Epithelial cell of esophagus (primary cell): ENCODE measurements around the gene VSIG4.

ENCODE experiments used
- DNase-seq: peaks from one replicate; pipeline ENCODE4 v3.0.0; 2010; ENCODE audit warnings: low read depth
- H3K4me3 ChIP-seq: 2 replicates; pipeline ENCODE4 v1.5.1; 2011; ENCODE audit warnings: mild to moderate bottlenecking, low read length, control low read depth
- TF ChIP-seq, protein P1 (sequence below): IDR thresholded peaks from 2 replicates; pipeline ENCODE4 v1.5.1; 2011; ENCODE audit warnings: low read depth, mild to moderate bottlenecking, low read length, control low read depth, inconsistent platforms; ENCODE audit not compliant: insufficient read depth; ENCODE audit errors: missing control alignments

The VSIG4 gene

GRCh38 chrX:66009231-66009845, 30.5 kb downstream of the VSIG4 start:
- DNase-seq, result no peak
- no peak overlapping the region for H3K4me3 ChIP-seq
- TF ChIP-seq, protein P1, sequence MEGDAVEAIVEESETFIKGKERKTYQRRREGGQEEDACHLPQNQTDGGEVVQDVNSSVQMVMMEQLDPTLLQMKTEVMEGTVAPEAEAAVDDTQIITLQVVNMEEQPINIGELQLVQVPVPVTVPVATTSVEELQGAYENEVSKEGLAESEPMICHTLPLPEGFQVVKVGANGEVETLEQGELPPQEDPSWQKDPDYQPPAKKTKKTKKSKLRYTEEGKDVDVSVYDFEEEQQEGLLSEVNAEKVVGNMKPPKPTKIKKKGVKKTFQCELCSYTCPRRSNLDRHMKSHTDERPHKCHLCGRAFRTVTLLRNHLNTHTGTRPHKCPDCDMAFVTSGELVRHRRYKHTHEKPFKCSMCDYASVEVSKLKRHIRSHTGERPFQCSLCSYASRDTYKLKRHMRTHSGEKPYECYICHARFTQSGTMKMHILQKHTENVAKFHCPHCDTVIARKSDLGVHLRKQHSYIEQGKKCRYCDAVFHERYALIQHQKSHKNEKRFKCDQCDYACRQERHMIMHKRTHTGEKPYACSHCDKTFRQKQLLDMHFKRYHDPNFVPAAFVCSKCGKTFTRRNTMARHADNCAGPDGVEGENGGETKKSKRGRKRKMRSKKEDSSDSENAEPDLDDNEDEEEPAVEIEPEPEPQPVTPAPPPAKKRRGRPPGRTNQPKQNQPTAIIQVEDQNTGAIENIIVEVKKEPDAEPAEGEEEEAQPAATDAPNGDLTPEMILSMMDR, result no peak

GRCh38 chrX:66008328-66008970, 31.4 kb downstream of the VSIG4 start:
- DNase-seq, result no peak
- no peak overlapping the region for H3K4me3 ChIP-seq
- TF ChIP-seq, protein P1, result no peak

DNA sequence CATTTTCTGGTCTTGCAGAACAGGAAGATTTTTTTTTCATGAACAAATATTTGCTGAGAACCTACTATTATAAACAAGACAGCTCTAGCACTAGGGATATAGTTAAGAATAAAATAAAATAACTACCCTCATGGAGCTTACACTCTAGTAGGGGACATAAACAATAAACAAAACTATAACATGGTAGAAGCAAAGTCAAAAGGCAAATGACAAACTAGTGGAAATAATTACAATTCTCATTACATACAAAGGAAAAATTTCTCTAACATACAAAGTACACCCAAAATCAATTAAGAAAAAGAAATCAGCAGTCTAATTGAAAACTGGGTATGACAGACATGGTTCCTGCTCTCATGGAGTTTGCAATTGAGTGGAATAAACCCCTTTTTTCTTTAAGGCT, 32.0 kb downstream of the VSIG4 start:
- no peak overlapping the region for H3K4me3 ChIP-seq
- TF ChIP-seq, protein P1, result no peak

GRCh38 chrX:66005830-66006449, 33.9 kb downstream of the VSIG4 start:
- TF ChIP-seq, protein P1, result no peak
- DNase-seq, result no peak
- no peak overlapping the region for H3K4me3 ChIP-seq

More for the DNA sequence above, 32.0 kb downstream of the VSIG4 start:
- no peak for DNase-seq

DNA sequence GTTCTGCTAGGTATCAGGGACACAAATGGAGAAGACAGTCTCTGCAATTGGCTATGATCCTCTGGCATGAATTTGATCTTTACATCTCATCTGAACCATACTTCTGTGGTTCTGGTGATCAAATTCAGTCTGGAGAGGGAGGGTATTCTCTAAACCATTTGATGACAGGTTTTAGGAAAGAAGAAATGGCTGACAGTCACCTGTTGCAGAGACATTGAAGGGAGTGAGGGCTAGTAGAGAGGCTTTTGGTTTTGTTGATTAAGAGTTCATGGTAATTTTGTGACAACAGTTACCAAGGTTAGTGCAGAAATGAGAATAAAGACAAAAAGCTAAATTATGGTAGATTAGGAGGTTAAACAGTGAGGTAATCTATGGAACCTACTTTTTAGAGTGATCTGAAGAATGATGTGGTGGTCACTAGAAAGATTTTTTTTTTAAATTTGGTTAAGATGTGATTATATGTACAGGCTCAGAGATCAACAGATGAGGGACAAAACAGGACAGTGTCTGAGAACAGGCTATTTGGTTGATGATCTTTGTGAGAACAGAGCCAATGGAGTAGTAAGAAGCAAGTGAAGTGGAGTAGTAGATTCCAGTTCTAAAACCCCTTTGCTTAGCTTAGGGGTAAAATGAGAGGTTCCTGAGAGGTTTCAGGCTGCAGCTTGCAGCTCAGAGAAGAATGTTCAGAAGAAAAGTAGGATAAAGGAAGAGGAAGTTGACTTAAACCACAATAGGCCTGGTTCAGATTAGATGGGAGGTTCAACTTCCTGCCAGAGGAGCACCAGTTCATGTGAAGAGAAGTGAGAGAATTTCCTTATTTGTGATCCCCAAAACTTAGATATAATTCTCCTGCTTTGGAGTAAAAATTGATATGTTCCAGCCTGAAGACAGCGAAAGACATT, 34.7 kb downstream of the VSIG4 start:
- TF ChIP-seq, protein P1, result no peak
- no peak for DNase-seq
- no peak overlapping the region for H3K4me3 ChIP-seq

DNA sequence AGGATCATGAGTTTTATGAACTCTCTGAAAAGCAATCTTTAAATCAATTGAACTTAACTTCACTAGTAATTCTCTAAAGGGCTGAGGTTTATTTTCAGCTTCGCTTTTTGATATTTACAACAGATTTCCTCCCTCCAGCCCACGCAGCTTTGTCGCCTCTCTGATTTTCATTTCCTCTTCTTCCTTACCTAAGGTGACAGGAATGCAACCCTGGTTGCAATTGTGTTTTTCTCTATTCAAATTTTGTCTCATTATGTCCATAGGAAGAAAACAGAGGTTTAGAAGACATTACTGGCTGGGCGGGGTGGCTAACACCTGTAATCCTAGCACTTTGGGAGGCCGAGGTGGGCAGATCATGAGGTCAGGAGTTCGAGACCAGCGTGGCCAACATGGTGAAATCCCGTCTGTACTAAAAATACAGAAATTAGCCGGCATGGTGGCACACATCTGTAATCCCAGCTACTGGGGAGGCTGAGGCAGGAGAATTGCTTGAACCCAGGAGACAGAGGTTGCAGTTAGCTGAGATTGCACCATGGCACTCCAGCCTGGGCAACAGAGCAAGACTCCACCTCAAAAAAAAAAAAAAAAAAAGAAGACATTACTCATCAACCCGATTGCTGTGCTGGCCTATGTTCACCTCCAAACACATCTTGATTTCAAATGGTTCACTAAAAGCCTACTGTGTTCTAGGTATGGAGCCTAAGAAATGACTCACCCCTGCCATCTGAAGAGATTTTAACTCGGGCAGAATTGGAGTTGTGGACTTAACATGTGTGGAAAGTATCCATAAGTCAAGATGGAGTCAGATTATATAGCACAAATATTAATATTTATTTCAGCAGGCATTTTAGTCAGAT, 36.8 kb downstream of the VSIG4 start:
- DNase-seq, result no peak
- TF ChIP-seq, protein P1, result no peak
- H3K4me3 ChIP-seq, result no peak overlapping the region
